Bone marrow (tissue), 2 donors: Measurements from ENCODE around the gene INPP4B.
"Not testable (repeated sequence)": the region's sequence is repeated elsewhere in the genome, so short reads cannot be mapped to it uniquely, and the experiment has no call there.

Experiments
- DNase-seq, 2 donors: peaks; one replicate each; lab custom pipeline; 2025; lab: John Stamatoyannopoulos, UW

Gene INPP4B

GRCh38 chr4:142085513-142086292, 760.4 kb downstream of the INPP4B start:
- no peak for DNase-seq

- no peak for DNase-seq
Measured at GRCh38 chr4:142083264-142083663, 762.8 kb downstream of the INPP4B start.

- DNase-seq: no peak
Measured at GRCh38 chr4:142081025-142081424, 765.1 kb downstream of the INPP4B start.

GRCh38 chr4:142079959-142080358, 766.1 kb downstream of the INPP4B start:
- DNase-seq: no peak

GRCh38 chr4:142077048-142077447, 769.1 kb downstream of the INPP4B start:
- no peak for DNase-seq

- DNase-seq: not testable (repeated sequence)
Measured at GRCh38 chr4:142068304-142068703, 777.8 kb downstream of the INPP4B start.

- DNase-seq: not testable (repeated sequence)
Measured at GRCh38 chr4:142066562-142066961, 779.5 kb downstream of the INPP4B start.

GRCh38 chr4:142065086-142065647, 780.9 kb downstream of the INPP4B start:
- DNase-seq: no peak

- no peak for DNase-seq
Measured at GRCh38 chr4:142064181-142064580, 781.9 kb downstream of the INPP4B start.

GRCh38 chr4:142045996-142046395, 800.1 kb downstream of the INPP4B start:
- no peak for DNase-seq

GRCh38 chr4:142044271-142044670, 801.8 kb downstream of the INPP4B start:
- no peak for DNase-seq

- no peak for DNase-seq
Measured at GRCh38 chr4:142043509-142043908, 802.6 kb downstream of the INPP4B start.

GRCh38 chr4:142041788-142042187, 804.3 kb downstream of the INPP4B start:
- no peak for DNase-seq

- DNase-seq: no peak
Measured at GRCh38 chr4:142040043-142040442, 806.1 kb downstream of the INPP4B start.

- DNase-seq: no peak
Measured at GRCh38 chr4:142036795-142037583, 809.1 kb downstream of the INPP4B start.

- no peak for DNase-seq
Measured at GRCh38 chr4:142035566-142035965, 810.5 kb downstream of the INPP4B start.

GRCh38 chr4:142034101-142034500, 812.0 kb downstream of the INPP4B start:
- DNase-seq: no peak

GRCh38 chr4:142030010-142030409, 816.1 kb downstream of the INPP4B start:
- no peak for DNase-seq

- no peak for DNase-seq
Measured at GRCh38 chr4:142021761-142022160, 824.3 kb downstream of the INPP4B start.

GRCh38 chr4:142021181-142021580, 824.9 kb downstream of the INPP4B start:
- DNase-seq: no peak

GRCh38 chr4:142016031-142016430, 830.1 kb downstream of the INPP4B start:
- no peak for DNase-seq

GRCh38 chr4:142009751-142010150, 836.4 kb downstream of the INPP4B start:
- no peak for DNase-seq

- no peak for DNase-seq
Measured at GRCh38 chr4:142005519-142005918, 840.6 kb downstream of the INPP4B start.
